WTC11 (cell line): ENCODE results near the gene CEP170B. TPM values are rescaled to one million over a fixed set of nuclear protein-coding genes. Genes with fewer than 3 reads are reported as not detected.
A peak's percentile ranks its signal among the peaks of the same experiment; 100 is the strongest.

Source experiments
- ATAC-seq: fragments of 200-7000 bp; cut with Tn5 transposase; 2 replicates; pipeline ENCODE4 v1.10.0; 2021; ENCODE audit warnings: mild to moderate bottlenecking, moderate library complexity
- CTCF ChIA-PET: fragments of 300-600 bp; sonication (Branson Sonifier 250); formaldehyde crosslinking; loops from one replicate; lab custom pipeline; 2021; ENCODE audit warnings: antibody characterized with exemption; lab: Charles Lee
- POLR2A ChIA-PET: fragments of 350-600 bp; sonication (Branson Sonifier 250); formaldehyde crosslinking; loops from one replicate; lab custom pipeline; 2021; ENCODE audit warnings: antibody characterized with exemption; lab: Charles Lee
- DNase-seq: peaks from one replicate; pipeline ENCODE4 v3.0.0; 2021; ENCODE audit warnings: low spot score
- H3K27ac Mint-ChIP-seq: 2 replicates; pipeline ENCODE4 v1.8.0; 2021; ENCODE audit warnings: mixed read lengths
- H3K27me3 Mint-ChIP-seq: 2 replicates; pipeline ENCODE4 v1.8.0; 2021; ENCODE audit warnings: low read depth, mild to moderate bottlenecking, moderate library complexity, mixed read lengths
- H3K36me3 Mint-ChIP-seq: 2 replicates; pipeline ENCODE4 v1.8.0; 2021; ENCODE audit warnings: mixed read lengths
- H3K4me1 Mint-ChIP-seq: 2 replicates; pipeline ENCODE4 v1.8.0; 2022; ENCODE audit warnings: mixed read lengths
- H3K4me3 Mint-ChIP-seq: 2 replicates; pipeline ENCODE4 v1.8.0; 2021; ENCODE audit warnings: mild to moderate bottlenecking, moderate library complexity, mixed read lengths
- H3K9me3 Mint-ChIP-seq: 2 replicates; pipeline ENCODE4 v1.8.0; 2021; ENCODE audit warnings: mixed read lengths
- CREB1 ChIP-seq: sonication (generic); formaldehyde crosslinking; IDR thresholded peaks from 2 replicates; pipeline ENCODE4 v1.8.0; 2023; ENCODE audit warnings: mild to moderate bottlenecking, missing genetic modification reagents
- EMX1 ChIP-seq: fragments of 250-450 bp; sonication (Bioruptor Pico); IDR thresholded peaks from 2 replicates; pipeline ENCODE4 v1.8.0; 2021; ENCODE audit warnings: mild to moderate bottlenecking
- FOXK1 ChIP-seq: sonication (generic); formaldehyde crosslinking; IDR thresholded peaks from 2 replicates; pipeline ENCODE4 v1.8.0; 2022; ENCODE audit warnings: mild to moderate bottlenecking, moderate library complexity, missing genetic modification reagents
- JUN ChIP-seq: sonication (generic); formaldehyde crosslinking; IDR thresholded peaks from 2 replicates; pipeline ENCODE4 v1.8.0; 2023; ENCODE audit warnings: mild to moderate bottlenecking, missing genetic modification reagents
- NFE2L1 ChIP-seq: sonication (generic); formaldehyde crosslinking; IDR thresholded peaks from 2 replicates; pipeline ENCODE4 v1.8.1; 2023; ENCODE audit warnings: missing genetic modification reagents
- NR1H2 ChIP-seq: sonication (generic); formaldehyde crosslinking; IDR thresholded peaks from 2 replicates; pipeline ENCODE4 v1.9.0; 2021; ENCODE audit warnings: mild to moderate bottlenecking, moderate library complexity, missing genetic modification reagents
- SOX15 ChIP-seq: fragments of 250-450 bp; sonication (Bioruptor Pico); IDR thresholded peaks from 2 replicates; pipeline ENCODE4 v1.9.0; 2021; ENCODE audit warnings: mild to moderate bottlenecking
- TCF7 ChIP-seq: sonication (generic); formaldehyde crosslinking; IDR thresholded peaks from 2 replicates; pipeline ENCODE4 v1.8.0; 2022; ENCODE audit warnings: mild to moderate bottlenecking, low read depth, missing genetic modification reagents, moderate library complexity
- ZNF138 ChIP-seq: sonication (generic); formaldehyde crosslinking; conservative IDR thresholded peaks from 2 replicates; pipeline ENCODE4 v1.8.1; 2022; ENCODE audit warnings: mild to moderate bottlenecking, moderate library complexity, missing genetic modification reagents
- ZNF219 ChIP-seq: sonication (generic); formaldehyde crosslinking; IDR thresholded peaks from 2 replicates; pipeline ENCODE4 v1.8.0; 2023; ENCODE audit warnings: missing genetic modification reagents, mild to moderate bottlenecking, borderline replicate concordance
- ZNF317 ChIP-seq: sonication (generic); formaldehyde crosslinking; IDR thresholded peaks from 2 replicates; pipeline ENCODE4 v1.8.1; 2023; ENCODE audit warnings: low read depth, mild to moderate bottlenecking, moderate library complexity, missing genetic modification reagents, borderline replicate concordance
- total RNA-seq: library from RNA; stranded (reverse); gene quantifications from 3 replicates; pipeline ENCODE4 v1.2.3, GENCODE V29; 2021
- TF ChIP-seq, protein P1 (sequence below): fragments of 250-450 bp; sonication (Bioruptor Pico); IDR thresholded peaks from 2 replicates; pipeline ENCODE4 v1.8.0; 2021; ENCODE audit warnings: mild to moderate bottlenecking
- TF ChIP-seq, protein P2 (sequence below): sonication (generic); formaldehyde crosslinking; IDR thresholded peaks from 2 replicates; pipeline ENCODE4 v1.8.1; 2022; ENCODE audit warnings: low read depth, missing genetic modification reagents, borderline replicate concordance
- TF ChIP-seq, protein P3 (sequence below): sonication (generic); formaldehyde crosslinking; IDR thresholded peaks from 2 replicates; pipeline ENCODE4 v1.8.1; 2023; ENCODE audit warnings: mild to moderate bottlenecking, missing genetic modification reagents, moderate library complexity
- TF ChIP-seq, protein P4 (sequence below): sonication (generic); formaldehyde crosslinking; IDR thresholded peaks from 2 replicates; pipeline ENCODE4 v1.8.1; 2022; ENCODE audit warnings: low read depth, mild to moderate bottlenecking, moderate library complexity, missing genetic modification reagents, borderline replicate concordance
- TF ChIP-seq, protein P5 (sequence below): fragments of 200-600 bp; IDR thresholded peaks from 2 replicates; pipeline ENCODE4 v1.8.0; 2022; ENCODE audit warnings: antibody characterized with exemption
- TF ChIP-seq, protein P6 (sequence below): sonication (generic); formaldehyde crosslinking; IDR thresholded peaks from 2 replicates; pipeline ENCODE4 v1.8.1; 2023; ENCODE audit warnings: mild to moderate bottlenecking, missing genetic modification reagents, borderline replicate concordance

Gene CEP170B
- total RNA-seq, 1 experiment from 2014 or later = 47.0 TPM

DNA sequence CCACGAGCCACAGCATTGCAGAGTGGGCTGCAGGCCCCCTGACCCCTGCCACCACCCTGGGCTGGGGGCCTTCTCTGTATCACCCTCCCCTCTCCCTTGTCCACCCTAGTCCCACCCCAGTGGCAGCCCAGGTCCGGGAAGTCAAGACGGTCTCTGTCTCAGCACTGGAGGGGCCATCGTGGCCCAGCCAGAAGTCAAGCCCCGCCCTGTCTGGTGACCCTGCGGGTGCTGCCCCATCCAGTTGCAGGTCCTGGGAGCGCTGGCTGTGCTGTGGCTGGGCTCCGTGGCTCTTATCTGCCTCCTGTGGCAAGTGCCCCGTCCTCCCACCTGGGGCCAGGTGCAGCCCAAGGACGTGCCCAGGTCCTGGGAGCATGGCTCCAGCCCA lies 62.4 kb downstream of the CEP170B start:
- no peaks in the 10 kb centered on the region for H3K36me3 Mint-ChIP-seq
- no peaks in the 10 kb centered on the region for H3K4me1 Mint-ChIP-seq
- H3K9me3 Mint-ChIP-seq = peaks cover 5% of the 10 kb centered on the region
- peak; percentile 14 for DNase-seq
- POLR2A ChIA-PET = no interaction called here
- CTCF ChIA-PET = interaction anchor here (1.0 to 1.7 kb wide), 7 partner anchors 31 to 118 kb away, joined by 3 to 5 read pairs (median 3); partner anchors contain the start of gene CLBA1
- no peak overlapping the region for H3K4me3 Mint-ChIP-seq
- peaks cover 27% of the 10 kb centered on the region for H3K27me3 Mint-ChIP-seq
- TF ChIP-seq, protein P1, sequence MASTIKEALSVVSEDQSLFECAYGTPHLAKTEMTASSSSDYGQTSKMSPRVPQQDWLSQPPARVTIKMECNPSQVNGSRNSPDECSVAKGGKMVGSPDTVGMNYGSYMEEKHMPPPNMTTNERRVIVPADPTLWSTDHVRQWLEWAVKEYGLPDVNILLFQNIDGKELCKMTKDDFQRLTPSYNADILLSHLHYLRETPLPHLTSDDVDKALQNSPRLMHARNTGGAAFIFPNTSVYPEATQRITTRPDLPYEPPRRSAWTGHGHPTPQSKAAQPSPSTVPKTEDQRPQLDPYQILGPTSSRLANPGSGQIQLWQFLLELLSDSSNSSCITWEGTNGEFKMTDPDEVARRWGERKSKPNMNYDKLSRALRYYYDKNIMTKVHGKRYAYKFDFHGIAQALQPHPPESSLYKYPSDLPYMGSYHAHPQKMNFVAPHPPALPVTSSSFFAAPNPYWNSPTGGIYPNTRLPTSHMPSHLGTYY = no peak
- TF ChIP-seq, protein P2, sequence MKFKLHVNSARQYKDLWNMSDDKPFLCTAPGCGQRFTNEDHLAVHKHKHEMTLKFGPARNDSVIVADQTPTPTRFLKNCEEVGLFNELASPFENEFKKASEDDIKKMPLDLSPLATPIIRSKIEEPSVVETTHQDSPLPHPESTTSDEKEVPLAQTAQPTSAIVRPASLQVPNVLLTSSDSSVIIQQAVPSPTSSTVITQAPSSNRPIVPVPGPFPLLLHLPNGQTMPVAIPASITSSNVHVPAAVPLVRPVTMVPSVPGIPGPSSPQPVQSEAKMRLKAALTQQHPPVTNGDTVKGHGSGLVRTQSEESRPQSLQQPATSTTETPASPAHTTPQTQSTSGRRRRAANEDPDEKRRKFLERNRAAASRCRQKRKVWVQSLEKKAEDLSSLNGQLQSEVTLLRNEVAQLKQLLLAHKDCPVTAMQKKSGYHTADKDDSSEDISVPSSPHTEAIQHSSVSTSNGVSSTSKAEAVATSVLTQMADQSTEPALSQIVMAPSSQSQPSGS = no peak
- H3K27ac Mint-ChIP-seq = no peak overlapping the region
- no peak for ATAC-seq

DNA sequence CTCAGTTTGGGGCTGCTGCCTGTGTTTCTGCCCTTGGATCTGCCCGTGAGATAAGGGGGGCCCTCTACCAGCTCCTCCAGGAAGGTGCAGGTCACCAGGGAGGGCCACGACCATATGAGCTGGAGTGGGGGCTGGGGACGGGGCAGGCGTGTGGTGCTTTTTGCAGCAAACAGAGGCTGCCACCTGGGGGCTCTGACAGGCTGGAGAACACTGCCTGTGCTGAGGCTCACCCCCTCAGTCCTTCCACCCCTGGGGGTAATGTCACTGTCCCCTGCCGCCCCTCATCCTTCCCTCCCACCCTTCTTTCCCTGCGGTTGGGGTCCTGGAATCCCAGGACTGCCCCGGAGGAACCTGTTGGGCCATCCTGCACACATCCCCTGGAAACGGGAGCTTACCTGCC lies 62.8 kb downstream of the CEP170B start:
- Mint-ChIP-seq H3K36me3 (no peaks in the 10 kb centered on the region), H3K27ac (no peak overlapping the region), H3K4me1 (no peaks in the 10 kb centered on the region), H3K9me3 (peaks cover 5% of the 10 kb centered on the region), H3K27me3 (peaks cover 32% of the 10 kb centered on the region), H3K4me3 (no peak overlapping the region)
- no peak for ATAC-seq
- TF ChIP-seq, protein P3, sequence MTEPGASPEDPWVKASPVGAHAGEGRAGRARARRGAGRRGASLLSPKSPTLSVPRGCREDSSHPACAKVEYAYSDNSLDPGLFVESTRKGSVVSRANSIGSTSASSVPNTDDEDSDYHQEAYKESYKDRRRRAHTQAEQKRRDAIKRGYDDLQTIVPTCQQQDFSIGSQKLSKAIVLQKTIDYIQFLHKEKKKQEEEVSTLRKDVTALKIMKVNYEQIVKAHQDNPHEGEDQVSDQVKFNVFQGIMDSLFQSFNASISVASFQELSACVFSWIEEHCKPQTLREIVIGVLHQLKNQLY (CRISPR knock-in tag) = no peak
- TF ChIP-seq NFE2L1 (CRISPR knock-in tag) = no peak
- TF ChIP-seq JUN = no peak
- TF ChIP-seq, protein P4, sequence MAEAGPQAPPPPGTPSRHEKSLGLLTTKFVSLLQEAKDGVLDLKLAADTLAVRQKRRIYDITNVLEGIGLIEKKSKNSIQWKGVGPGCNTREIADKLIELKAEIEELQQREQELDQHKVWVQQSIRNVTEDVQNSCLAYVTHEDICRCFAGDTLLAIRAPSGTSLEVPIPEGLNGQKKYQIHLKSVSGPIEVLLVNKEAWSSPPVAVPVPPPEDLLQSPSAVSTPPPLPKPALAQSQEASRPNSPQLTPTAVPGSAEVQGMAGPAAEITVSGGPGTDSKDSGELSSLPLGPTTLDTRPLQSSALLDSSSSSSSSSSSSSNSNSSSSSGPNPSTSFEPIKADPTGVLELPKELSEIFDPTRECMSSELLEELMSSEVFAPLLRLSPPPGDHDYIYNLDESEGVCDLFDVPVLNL (CRISPR knock-in tag) = no peak
- no peak for TF ChIP-seq NR1H2 (CRISPR knock-in tag)
- TF ChIP-seq ZNF138 (CRISPR knock-in tag) = no peak
- TF ChIP-seq EMX1 = no peak
- TF ChIP-seq, protein P5, sequence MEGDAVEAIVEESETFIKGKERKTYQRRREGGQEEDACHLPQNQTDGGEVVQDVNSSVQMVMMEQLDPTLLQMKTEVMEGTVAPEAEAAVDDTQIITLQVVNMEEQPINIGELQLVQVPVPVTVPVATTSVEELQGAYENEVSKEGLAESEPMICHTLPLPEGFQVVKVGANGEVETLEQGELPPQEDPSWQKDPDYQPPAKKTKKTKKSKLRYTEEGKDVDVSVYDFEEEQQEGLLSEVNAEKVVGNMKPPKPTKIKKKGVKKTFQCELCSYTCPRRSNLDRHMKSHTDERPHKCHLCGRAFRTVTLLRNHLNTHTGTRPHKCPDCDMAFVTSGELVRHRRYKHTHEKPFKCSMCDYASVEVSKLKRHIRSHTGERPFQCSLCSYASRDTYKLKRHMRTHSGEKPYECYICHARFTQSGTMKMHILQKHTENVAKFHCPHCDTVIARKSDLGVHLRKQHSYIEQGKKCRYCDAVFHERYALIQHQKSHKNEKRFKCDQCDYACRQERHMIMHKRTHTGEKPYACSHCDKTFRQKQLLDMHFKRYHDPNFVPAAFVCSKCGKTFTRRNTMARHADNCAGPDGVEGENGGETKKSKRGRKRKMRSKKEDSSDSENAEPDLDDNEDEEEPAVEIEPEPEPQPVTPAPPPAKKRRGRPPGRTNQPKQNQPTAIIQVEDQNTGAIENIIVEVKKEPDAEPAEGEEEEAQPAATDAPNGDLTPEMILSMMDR = no peak
- TF ChIP-seq, protein P1 = no peak
- no peak for TF ChIP-seq TCF7
- TF ChIP-seq CREB1 = no peak
- no peak for TF ChIP-seq ZNF219 (CRISPR knock-in tag)
- no peak for TF ChIP-seq FOXK1 (CRISPR knock-in tag)
- TF ChIP-seq, protein P6, sequence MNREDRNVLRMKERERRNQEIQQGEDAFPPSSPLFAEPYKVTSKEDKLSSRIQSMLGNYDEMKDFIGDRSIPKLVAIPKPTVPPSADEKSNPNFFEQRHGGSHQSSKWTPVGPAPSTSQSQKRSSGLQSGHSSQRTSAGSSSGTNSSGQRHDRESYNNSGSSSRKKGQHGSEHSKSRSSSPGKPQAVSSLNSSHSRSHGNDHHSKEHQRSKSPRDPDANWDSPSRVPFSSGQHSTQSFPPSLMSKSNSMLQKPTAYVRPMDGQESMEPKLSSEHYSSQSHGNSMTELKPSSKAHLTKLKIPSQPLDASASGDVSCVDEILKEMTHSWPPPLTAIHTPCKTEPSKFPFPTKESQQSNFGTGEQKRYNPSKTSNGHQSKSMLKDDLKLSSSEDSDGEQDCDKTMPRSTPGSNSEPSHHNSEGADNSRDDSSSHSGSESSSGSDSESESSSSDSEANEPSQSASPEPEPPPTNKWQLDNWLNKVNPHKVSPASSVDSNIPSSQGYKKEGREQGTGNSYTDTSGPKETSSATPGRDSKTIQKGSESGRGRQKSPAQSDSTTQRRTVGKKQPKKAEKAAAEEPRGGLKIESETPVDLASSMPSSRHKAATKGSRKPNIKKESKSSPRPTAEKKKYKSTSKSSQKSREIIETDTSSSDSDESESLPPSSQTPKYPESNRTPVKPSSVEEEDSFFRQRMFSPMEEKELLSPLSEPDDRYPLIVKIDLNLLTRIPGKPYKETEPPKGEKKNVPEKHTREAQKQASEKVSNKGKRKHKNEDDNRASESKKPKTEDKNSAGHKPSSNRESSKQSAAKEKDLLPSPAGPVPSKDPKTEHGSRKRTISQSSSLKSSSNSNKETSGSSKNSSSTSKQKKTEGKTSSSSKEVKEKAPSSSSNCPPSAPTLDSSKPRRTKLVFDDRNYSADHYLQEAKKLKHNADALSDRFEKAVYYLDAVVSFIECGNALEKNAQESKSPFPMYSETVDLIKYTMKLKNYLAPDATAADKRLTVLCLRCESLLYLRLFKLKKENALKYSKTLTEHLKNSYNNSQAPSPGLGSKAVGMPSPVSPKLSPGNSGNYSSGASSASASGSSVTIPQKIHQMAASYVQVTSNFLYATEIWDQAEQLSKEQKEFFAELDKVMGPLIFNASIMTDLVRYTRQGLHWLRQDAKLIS = no peak
- no peak for TF ChIP-seq SOX15 (CRISPR knock-in tag)
- TF ChIP-seq ZNF317 (CRISPR knock-in tag) = no peak
- POLR2A ChIA-PET = no interaction called here
- no peak for DNase-seq
- CTCF ChIA-PET = interaction anchor here (1.0 to 1.7 kb wide), 8 partner anchors 13 to 117 kb away, joined by 3 to 5 read pairs (median 4); partner anchors contain the start of gene CLBA1
